Activated CD8-positive, alpha-beta T cell treated with anti-CD3 and anti-CD28 coated beads for 36 hours (primary cell): ENCODE data around the gene RNF39. TPM values are rescaled to one million over a fixed set of nuclear protein-coding genes. Genes with fewer than 3 reads are reported as not detected.

Experiments
- ATAC-seq: fragments of 200-7000 bp; cut with Tn5 transposase; one replicate; pipeline ENCODE4 v1.10.0; 2021; ENCODE audit warnings: mild to moderate bottlenecking, moderate library complexity
- CTCF ChIA-PET: fragments of 350-600 bp; sonication (Branson Sonifier 250); formaldehyde crosslinking; loops from one replicate; lab custom pipeline; 2021; ENCODE audit warnings: antibody characterized with exemption; lab: Charles Lee
- POLR2A ChIA-PET: fragments of 350-600 bp; sonication (Branson Sonifier 250); formaldehyde crosslinking; loops from one replicate; lab custom pipeline; 2021; ENCODE audit warnings: antibody characterized with exemption; lab: Charles Lee
- DNase-seq: peaks from one replicate; pipeline ENCODE4 v3.0.0-alpha.2; 2020
- H3K27ac Mint-ChIP-seq: one replicate; pipeline ENCODE4 v1.8.0; 2021; ENCODE audit warnings: mild to moderate bottlenecking, mixed read lengths
- H3K27me3 Mint-ChIP-seq: one replicate; pipeline ENCODE4 v1.8.0; 2021; ENCODE audit warnings: mixed read lengths
- H3K36me3 Mint-ChIP-seq: one replicate; pipeline ENCODE4 v1.8.0; 2021; ENCODE audit warnings: low read depth, mixed read lengths
- H3K4me1 Mint-ChIP-seq: one replicate; pipeline ENCODE4 v1.8.0; 2021; ENCODE audit warnings: low read depth, mixed read lengths
- H3K4me3 Mint-ChIP-seq: one replicate; pipeline ENCODE4 v1.8.0; 2021; ENCODE audit warnings: mild to moderate bottlenecking, moderate library complexity, mixed read lengths
- H3K9me3 Mint-ChIP-seq: one replicate; pipeline ENCODE4 v1.8.0; 2021; ENCODE audit warnings: mixed read lengths
- CTCF ChIP-seq: fragments of 200-600 bp; IDR thresholded peaks from one replicate; pipeline ENCODE4 v1.8.0; 2022; ENCODE audit warnings: antibody characterized with exemption, mild to moderate bottlenecking
- intact Hi-C: fragments of 100-400 bp; cut with micrococcal nuclease; formaldehyde crosslinking; loops from one replicate; pipeline ENCODE4 v1.10.0; 2022
- total RNA-seq, 2 experiments: library from RNA; stranded (reverse); gene quantifications; one replicate each; pipeline ENCODE4 v1.2.3, GENCODE V29; 2021

RNF39 gene
- total RNA-seq, 2 experiments from 2014 or later = not detected

DNA sequence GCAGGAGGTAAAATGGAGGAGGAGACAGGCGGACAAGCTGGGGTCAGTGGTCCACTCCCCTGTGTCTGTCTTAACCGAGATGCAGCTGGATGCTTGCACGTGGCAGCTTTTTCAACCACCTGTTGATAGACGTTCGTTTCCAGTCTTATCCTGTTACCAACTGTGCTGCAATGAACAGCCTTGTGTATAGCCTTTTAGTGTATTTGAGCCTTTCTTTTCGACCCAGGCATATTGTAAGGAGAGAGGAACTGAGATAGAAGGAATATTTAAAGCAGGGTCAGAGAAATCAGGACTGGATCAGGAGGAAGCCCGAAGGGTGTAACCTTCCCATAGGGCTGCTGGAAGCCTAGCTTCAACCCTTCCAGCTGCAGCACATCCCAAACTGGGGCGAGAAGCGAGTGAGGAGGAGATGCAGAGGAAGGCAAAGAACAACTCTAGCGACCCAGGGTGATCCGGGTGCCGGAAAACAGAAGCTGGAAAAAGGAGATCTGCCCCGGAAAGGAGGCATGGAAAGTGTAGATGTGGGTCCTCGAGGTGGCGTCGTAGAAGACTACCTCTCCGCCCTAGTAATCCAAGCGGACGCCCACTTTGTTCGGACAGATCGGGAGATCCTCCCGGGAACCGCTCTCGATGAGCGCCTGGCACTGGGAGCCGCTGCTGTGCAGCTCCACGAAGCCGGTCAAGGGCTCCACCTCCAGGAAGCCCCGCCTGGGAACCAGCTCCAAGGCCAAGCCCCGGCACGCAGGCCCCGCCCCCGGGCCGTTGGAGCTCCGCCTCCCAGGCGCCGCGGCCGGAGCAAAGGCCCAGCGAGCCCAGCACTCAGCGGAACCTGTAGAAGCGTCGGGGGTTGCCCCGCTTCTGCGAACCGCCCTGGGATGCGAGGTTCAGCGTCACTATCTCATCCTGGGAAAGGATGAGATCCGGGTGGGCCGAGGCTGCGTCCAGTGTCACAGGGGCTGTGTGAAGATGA, 26.2 kb upstream of the RNF39 start:
- POLR2A ChIA-PET = interaction anchor here (1.1 kb wide), 1 partner anchor 30 kb away, joined by 6 read pairs; no protein-coding TSS in a partner anchor
- no peak overlapping the region for H3K27ac Mint-ChIP-seq
- intact Hi-C loops = loop anchor here (2.0 kb wide), 1 partner anchor 69 kb away; no protein-coding TSS in a partner anchor
- H3K36me3 Mint-ChIP-seq = no peaks in the 10 kb centered on the region
- H3K27me3 Mint-ChIP-seq = peaks cover 54% of the 10 kb centered on the region
- ATAC-seq (peak; percentile 38), DNase-seq (peak; percentile 53)
- H3K9me3 Mint-ChIP-seq = no peaks in the 10 kb centered on the region
- peak overlapping the region; percentile 62 for H3K4me3 Mint-ChIP-seq
- peaks cover 41% of the 10 kb centered on the region for H3K4me1 Mint-ChIP-seq
- TF ChIP-seq CTCF = no peak
- CTCF ChIA-PET = interaction anchor here (0.7 to 8.9 kb wide), 13 partner anchors 13 to 366 kb away, joined by 3 to 324 read pairs (median 5); partner anchors contain the start of genes POLR1H, PPP1R11, RNF39 and TRIM40

DNA sequence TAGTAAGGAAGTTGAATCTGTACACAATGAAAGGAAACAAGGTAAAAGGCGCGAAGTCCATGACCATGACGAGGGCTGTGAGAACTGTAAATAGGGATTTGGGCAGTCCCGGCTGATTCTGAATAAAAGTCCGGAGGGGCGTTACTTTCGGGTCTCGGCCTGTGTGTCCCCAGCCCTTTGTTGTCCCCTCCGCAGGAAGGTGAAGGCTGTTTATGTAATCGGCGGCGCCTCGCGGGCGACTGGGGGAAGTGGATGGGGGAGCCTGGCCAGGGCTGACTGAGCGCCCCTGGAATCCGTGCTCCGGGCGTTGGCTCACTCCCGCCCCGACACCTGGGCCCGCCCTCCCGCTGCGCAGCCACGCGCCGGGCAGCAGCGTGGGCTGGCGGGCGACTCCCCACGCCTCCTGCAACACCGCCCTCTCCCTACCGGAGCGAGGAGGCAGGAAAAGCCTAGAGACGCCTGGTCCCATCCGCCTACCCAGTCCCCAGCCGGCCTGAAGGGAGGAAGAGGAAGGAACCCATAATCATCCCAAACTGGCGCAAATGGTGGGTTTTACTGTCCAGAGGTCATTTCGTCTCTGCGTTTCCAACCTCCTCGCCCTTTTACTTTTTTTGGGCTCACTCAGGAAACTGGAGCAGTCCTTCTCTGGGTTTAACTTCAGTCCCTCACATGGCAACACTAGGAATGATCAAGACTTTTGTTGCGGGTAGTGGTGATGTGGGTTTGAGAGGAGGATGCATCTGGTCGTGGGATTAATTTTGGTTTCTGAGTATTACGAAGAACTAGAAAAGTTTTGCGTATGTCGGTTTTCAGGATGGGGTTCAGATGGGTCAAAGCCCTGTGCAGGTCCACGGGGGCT, 25.2 kb upstream of the RNF39 start:
- H3K27me3 Mint-ChIP-seq = peaks cover 52% of the 10 kb centered on the region
- intact Hi-C loops = no loop called here
- CTCF ChIA-PET = interaction anchor here (0.7 to 8.9 kb wide), 12 partner anchors 13 to 297 kb away, joined by 3 to 324 read pairs (median 6); partner anchors contain the start of genes POLR1H, PPP1R11 and TRIM40
- H3K36me3 Mint-ChIP-seq = no peaks in the 10 kb centered on the region
- POLR2A ChIA-PET = interaction anchor here (1.1 kb wide), 1 partner anchor 31 kb away, joined by 6 read pairs; no protein-coding TSS in a partner anchor
- ATAC-seq = peak; percentile 8
- peak; percentile 26 for DNase-seq
- H3K9me3 Mint-ChIP-seq = no peaks in the 10 kb centered on the region
- H3K27ac Mint-ChIP-seq = no peak overlapping the region
- TF ChIP-seq CTCF = no peak
- peak overlapping the region; percentile 62 for H3K4me3 Mint-ChIP-seq
- peaks cover 41% of the 10 kb centered on the region for H3K4me1 Mint-ChIP-seq

GRCh38 chr6:30100154-30100553, 24.6 kb upstream of the RNF39 start:
- DNase-seq = no peak
- no peak for ATAC-seq
- Mint-ChIP-seq H3K9me3 (no peaks in the 10 kb centered on the region), H3K27ac (no peak overlapping the region), H3K27me3 (peaks cover 53% of the 10 kb centered on the region), H3K36me3 (no peaks in the 10 kb centered on the region), H3K4me1 (peaks cover 41% of the 10 kb centered on the region), H3K4me3 (peak overlapping the region; percentile 39)
- no peak for TF ChIP-seq CTCF
- intact Hi-C loops = no loop called here
- CTCF ChIA-PET = interaction anchor here (0.7 to 1.2 kb wide), 2 partner anchors 31 to 67 kb away, joined by 3 to 7 read pairs; no protein-coding TSS in a partner anchor
- POLR2A ChIA-PET = no interaction called here

GRCh38 chr6:30097902-30098768, 22.6 kb upstream of the RNF39 start:
- Mint-ChIP-seq H3K4me1 (peaks cover 35% of the 10 kb centered on the region), H3K36me3 (no peaks in the 10 kb centered on the region), H3K27ac (no peak overlapping the region), H3K27me3 (peaks cover 51% of the 10 kb centered on the region), H3K4me3 (no peak overlapping the region), H3K9me3 (no peaks in the 10 kb centered on the region)
- peak; percentile 17 for DNase-seq
- intact Hi-C loops = no loop called here
- CTCF ChIA-PET = interaction anchor here (3.2 kb wide), 1 partner anchor 33 kb away, joined by 18 read pairs; no protein-coding TSS in a partner anchor
- POLR2A ChIA-PET = interaction anchor here (0.8 to 1.4 kb wide), 2 partner anchors 37 to 93 kb away, joined by 3 to 4 read pairs; partner anchors contain the start of gene POLR1H
- no peak for ATAC-seq
- no peak for TF ChIP-seq CTCF
